Hematopoietic multipotent progenitor cell treated with erythropoietin and hydrocortisone succinate and interleukin-3 and kit ligand, for 17 days (in vitro differentiated cells): ENCODE results near the gene GNPTAB.
A peak's percentile ranks its signal among the peaks of the same experiment; 100 is the strongest.
"Not testable (repeated sequence)": the region's sequence is repeated elsewhere in the genome, so short reads cannot be mapped to it uniquely, and the experiment has no call there.

Source experiments
- DNase-seq: peaks from one replicate; pipeline ENCODE4 v3.0.0-alpha.2; 2015; ENCODE audit warnings: low spot score

Gene GNPTAB

GRCh38 chr12:101830367-101831325 is at the start of gene GNPTAB:
Gene GNPTAB (minus strand): TSS chr12:101830959. CDS start chr12:101830675, 284 bp downstream.
- DNase-seq = peak; percentile 96

- DNase-seq = peak; percentile 65
These were observed 47.6 kb upstream of the GNPTAB start for GRCh38 chr12:101878243-101878821.

- DNase-seq = peak; percentile 54
These were observed 47.1 kb upstream of the GNPTAB start for GRCh38 chr12:101877806-101878242.

DNA sequence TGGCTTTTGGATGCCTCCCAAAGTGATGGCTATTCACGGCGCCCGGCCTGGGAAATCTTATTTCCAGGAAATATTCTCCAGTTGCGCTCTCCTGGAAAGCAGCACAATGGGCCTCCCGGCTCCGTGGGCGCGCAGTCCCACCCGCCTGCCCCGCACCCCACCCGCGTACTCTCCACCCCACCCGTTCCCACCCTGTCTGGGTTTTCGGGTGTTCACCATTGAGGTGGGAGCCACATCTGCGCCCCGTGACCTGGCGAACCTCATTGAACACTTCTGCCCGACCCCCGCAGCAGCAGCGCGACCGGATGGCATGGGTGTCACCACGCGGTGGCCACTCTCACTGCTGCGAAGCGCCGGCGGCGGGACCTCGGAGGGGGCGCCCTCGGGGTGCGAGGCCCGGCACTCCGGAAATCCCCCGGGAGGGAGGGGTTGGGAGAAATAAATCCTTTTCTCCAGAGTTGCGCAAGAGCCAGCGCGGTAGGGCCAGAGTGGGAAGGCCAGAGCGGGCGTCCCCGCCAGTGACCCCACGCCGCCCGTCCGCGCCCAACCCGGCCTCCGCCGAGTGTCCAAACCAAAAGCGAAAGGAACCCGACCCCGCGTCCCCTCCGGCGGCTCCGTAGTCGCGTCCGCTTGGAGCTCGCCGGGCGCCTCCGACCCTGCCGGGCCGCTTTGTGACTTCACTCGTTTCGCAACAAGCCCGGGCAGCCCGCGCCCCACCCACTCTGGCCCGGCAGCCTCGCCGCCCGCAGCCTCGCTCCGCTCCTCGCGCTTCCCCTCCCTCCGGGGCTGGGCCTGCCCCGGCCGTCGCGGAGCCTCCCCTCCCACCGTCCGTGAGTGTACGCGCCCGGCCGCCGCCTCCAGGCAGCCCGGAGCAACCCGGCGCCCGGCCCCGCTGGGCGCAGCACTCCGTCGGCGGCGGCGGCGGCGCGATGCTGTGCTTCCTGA is 46.4 kb upstream of the GNPTAB start, which contains the start of gene DRAM1:
TSS of gene DRAM1 (plus strand) at position 720 of the 945 bp plus-strand sequence. CDS start at position 930, 210 bp downstream.
- DNase-seq = peak; percentile 83

DNA sequence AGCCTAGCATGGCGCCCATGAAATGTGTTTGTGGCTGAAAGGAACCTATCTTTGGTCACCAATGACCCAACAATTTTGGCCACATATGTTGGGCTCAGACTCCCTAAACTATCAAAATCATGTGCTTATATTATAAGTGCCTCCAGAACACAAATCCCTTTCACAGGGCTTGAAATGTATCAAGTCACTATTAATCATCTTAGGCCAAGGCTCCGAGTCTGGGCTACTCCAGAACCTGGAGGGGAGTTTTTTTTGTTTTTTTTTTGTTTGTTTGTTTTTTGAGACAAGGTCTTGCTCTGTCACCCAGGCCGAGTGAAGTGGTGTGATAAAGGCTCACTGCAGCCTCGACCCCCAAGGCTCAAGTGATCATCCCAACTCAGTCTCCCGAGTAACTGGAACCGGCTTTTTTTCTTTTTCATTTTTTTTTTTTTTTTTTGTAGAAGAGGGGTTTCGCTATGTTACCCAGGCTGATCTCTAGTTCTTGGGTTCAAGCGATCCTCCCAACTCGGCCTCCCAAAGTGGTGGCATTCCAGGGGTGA is 45.6 kb upstream of the GNPTAB start:
- DNase-seq = peak; percentile 30

DNA sequence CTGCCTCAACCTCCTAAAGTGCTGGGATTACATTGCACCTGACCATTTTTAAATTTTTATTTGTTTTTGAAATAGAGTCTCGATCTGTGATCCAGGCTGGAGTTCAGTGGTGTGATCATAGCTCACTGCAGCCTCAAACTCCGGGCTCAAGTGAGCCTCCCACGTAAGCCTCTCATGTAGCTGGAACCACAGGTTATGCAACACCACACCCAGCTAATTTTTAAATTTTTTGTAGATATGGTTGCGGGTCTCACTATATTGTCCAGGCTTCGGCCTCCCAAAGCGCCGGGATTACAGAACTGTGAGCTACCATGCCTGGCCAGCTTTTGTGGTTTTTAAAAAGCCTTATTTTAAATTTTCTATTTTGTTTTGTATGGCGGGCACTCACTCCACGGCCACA is 44.4 kb upstream of the GNPTAB start:
- no peak for DNase-seq

- no peak for DNase-seq
These were observed 40.2 kb upstream of the GNPTAB start for GRCh38 chr12:101870925-101871324.

- not testable (repeated sequence) for DNase-seq
These were observed 36.9 kb upstream of the GNPTAB start for GRCh38 chr12:101867619-101868018.

DNA sequence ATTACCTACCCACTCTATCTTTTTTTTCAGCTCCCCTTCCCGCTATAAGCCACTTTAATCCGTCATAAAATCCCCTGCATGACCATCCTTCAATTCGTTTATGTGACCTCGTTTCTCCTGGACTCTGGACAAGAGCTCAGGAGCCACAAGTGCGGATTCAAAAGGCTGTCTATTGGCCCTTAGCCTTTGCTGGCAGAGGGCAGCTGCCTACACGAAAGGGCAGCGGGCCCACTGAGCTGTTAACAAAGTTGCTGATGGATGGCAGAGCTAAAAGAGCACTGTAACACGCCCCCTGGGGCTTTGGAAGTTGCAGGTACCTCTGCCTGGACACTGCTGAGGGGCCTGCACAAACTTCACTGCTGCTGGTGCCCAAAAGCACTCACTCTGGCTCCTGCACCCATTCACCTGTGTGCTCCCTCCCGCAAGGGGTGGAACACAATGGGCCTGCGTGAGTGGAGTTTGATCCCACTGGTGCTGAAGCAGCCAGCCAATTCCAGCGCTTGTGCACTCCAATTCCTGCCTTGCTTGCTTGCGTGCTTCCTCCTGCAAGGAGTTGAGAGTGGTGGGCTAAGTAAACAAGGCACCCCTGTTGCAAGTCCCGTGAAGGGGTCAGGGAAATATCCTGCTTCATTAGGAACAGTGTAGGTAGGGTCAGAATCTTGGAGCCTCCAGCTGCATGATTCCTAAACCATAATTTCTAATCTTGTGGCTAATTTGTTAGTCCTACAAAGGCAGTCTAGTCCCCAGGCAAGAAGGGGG is 36.0 kb upstream of the GNPTAB start:
- DNase-seq = no peak

DNA sequence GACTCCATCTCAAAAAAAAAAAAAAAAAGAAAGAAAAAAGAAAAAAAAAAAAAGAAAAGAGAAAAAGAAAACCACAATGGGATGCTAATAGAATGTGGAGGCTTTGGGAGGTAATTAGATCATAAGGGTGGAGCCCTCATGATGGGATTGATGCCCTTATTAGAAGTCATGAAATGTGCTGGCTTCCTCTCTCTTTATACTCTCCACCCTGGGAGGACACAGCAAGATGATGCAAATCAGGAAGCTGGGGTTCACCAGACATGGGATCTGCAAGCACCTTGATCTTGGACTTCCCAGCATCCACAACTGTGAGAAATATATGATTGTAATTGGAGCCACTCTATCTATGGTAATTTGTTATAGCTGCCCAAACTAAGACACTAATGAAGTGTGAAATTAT is 33.2 kb upstream of the GNPTAB start:
- no peak for DNase-seq

GRCh38 chr12:101862245-101862644 is 31.5 kb upstream of the GNPTAB start:
- no peak for DNase-seq

GRCh38 chr12:101861688-101862087 is 30.9 kb upstream of the GNPTAB start:
- not testable (repeated sequence) for DNase-seq

DNA sequence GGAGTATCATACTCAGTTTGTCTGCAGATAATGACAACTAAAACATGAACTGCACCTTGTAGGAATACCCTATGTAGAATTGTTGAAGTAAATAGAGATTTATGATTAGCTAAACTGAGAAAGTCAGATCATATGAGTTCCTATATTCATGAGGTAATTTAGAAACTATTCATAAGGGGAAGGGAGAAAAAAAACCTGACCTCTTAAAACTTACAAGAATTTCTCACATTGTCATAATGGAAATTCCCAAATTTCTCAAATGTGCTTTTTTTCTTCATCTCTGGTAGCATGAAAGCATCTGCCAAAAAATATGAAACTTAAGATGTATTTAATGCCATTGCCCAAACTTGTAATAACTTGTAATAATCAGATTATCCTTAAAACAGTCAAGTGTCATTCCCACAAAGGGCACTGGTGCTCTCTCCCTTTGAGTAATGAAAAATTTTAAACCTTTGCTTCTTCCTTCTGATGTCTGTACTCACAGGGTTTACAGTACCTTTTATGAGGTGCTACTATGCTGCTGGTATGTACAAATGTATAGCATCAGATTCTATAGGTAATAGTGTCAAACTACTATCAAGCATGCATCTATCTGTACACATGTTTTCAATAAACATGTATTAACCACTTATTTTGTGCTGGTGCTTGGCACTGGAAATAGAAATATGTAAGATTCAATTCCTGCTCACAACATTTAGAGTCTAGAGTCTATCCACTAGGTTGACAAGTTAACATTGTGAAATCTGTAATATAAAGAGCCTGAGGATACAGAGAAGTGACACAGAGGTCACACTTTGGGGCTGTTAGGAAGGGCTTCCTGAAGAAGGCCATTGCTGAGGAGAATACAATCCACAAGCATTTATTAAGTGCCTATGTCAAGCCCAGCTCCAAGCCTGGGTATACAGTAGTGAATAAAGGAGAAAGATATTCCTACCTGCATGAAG is 29.2 kb upstream of the GNPTAB start:
- DNase-seq = no peak

DNA sequence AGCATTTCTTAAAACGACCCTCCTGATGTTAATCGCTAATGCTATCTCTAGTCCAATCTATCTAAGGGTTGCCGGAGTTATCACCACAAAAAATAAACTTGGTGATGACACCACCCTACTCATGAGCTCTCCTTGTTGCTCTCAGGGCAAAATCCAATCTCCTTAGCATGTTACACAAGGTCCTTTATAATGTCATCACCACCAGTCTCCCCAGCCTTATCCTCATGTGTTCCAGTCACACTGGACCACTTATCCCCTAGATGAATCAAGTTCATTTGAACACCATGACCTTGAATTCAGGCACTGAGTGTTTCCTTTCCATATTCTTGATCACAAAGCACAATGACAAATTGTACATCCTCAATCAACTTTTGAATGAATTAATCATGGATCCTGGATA is 27.6 kb upstream of the GNPTAB start:
- no peak for DNase-seq

DNA sequence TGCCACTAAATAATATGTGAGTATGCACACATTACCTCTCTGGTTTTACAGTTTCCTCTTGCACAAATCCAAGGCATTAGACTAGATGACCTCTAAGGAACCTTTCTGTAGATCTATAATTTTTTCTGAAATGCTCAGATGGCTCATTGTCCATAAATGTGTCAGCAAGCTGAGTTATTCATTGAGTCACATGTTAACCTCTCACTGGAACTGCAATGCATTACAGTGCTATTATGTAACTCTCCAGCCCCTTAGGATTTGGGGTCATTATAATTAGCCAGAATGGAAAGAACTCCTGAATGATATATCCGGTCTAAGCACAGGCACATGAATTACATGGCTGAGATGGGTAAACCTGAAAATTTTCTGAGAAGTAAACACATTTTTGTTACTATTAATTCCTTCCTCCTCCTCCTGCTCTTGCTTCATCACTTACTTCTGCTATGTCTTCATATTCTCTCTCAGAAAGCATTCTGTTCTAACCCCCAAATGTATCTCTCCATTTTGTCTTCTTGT is 26.3 kb upstream of the GNPTAB start:
- no peak for DNase-seq

- not testable (repeated sequence) for DNase-seq
These were observed 25.9 kb upstream of the GNPTAB start for GRCh38 chr12:101856614-101857013.

DNA sequence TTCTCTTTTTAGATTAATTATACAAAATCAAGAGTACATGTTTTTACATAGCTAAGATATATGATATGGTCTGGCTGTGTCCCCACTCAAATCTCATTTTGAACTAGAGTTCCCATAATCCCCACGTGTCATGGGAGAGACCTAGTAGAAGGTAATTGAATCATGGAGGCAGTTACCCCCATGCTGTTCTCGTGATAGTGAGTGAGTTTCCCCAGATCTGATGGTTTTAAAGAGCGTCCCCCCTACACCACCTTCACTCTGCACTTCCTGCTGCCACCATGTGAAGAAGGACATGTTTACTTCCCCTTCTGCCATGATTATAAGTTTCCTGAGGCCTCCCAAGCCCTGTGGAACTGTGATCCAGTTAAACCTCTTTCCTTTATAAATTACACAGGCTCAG is 25.2 kb upstream of the GNPTAB start:
- no peak for DNase-seq

DNA sequence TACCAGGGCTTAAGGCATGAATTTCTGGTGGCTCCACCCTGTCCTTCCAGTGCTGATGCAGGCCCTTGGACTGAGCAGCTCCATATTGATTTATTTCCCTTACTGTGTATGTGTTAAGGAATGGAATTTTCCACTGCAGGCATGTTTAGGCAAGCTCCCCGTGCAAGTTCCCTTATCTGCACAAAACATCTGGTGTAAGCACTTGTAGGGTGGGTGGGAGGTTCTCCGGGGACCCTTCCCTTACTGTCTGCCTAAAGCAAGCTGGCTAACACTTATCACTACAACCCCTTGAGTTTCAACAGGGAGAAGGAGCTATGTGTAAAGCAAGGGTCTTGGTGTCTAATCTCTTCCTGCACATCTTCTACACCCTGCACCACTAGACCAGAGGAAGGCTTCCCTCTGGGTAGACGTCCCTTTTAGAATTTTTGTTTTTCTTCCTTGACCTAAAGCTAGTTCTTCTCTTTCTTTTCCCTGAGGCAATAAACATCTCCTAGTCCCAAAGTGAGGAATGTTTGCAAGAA is 24.7 kb upstream of the GNPTAB start:
- peak; percentile 69 for DNase-seq

GRCh38 chr12:101854747-101855146 is 24.0 kb upstream of the GNPTAB start:
- peak; percentile 28 for DNase-seq
